HUES6 (cell line): ENCODE measurements around the gene GBP6.
"Not testable (repeated sequence)": the region's sequence is repeated elsewhere in the genome, so short reads cannot be mapped to it uniquely, and the experiment has no call there.

Experiments
- H3K27ac ChIP-seq: 2 replicates; pipeline ENCODE4 v1.7.0; 2013; ENCODE audit warnings: low read depth, mild to moderate bottlenecking, low read length, inconsistent platforms
- H3K27me3 ChIP-seq: 2 replicates; pipeline ENCODE4 v1.6.1; 2013; ENCODE audit warnings: low read length; ENCODE audit not compliant: control insufficient read depth, insufficient read depth
- H3K36me3 ChIP-seq: 2 replicates; pipeline ENCODE4 v1.6.1; 2013; ENCODE audit warnings: low read length; ENCODE audit not compliant: control insufficient read depth, insufficient read depth
- H3K4me1 ChIP-seq: 2 replicates; pipeline ENCODE4 v1.6.1; 2013; ENCODE audit warnings: low read length; ENCODE audit not compliant: control insufficient read depth, insufficient read depth
- H3K4me3 ChIP-seq: 2 replicates; pipeline ENCODE4 v1.5.1; 2013; ENCODE audit warnings: low read depth, low read length
- H3K9ac ChIP-seq: one replicate; pipeline ENCODE4 v1.6.1; 2013; ENCODE audit warnings: mild to moderate bottlenecking, low read length
- H3K9me3 ChIP-seq: 2 replicates; pipeline ENCODE4 v1.6.1; 2013; ENCODE audit warnings: low read depth, low read length; ENCODE audit not compliant: control insufficient read depth, insufficient read depth

Gene GBP6, protein sequence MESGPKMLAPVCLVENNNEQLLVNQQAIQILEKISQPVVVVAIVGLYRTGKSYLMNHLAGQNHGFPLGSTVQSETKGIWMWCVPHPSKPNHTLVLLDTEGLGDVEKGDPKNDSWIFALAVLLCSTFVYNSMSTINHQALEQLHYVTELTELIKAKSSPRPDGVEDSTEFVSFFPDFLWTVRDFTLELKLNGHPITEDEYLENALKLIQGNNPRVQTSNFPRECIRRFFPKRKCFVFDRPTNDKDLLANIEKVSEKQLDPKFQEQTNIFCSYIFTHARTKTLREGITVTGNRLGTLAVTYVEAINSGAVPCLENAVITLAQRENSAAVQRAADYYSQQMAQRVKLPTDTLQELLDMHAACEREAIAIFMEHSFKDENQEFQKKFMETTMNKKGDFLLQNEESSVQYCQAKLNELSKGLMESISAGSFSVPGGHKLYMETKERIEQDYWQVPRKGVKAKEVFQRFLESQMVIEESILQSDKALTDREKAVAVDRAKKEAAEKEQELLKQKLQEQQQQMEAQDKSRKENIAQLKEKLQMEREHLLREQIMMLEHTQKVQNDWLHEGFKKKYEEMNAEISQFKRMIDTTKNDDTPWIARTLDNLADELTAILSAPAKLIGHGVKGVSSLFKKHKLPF

DNA sequence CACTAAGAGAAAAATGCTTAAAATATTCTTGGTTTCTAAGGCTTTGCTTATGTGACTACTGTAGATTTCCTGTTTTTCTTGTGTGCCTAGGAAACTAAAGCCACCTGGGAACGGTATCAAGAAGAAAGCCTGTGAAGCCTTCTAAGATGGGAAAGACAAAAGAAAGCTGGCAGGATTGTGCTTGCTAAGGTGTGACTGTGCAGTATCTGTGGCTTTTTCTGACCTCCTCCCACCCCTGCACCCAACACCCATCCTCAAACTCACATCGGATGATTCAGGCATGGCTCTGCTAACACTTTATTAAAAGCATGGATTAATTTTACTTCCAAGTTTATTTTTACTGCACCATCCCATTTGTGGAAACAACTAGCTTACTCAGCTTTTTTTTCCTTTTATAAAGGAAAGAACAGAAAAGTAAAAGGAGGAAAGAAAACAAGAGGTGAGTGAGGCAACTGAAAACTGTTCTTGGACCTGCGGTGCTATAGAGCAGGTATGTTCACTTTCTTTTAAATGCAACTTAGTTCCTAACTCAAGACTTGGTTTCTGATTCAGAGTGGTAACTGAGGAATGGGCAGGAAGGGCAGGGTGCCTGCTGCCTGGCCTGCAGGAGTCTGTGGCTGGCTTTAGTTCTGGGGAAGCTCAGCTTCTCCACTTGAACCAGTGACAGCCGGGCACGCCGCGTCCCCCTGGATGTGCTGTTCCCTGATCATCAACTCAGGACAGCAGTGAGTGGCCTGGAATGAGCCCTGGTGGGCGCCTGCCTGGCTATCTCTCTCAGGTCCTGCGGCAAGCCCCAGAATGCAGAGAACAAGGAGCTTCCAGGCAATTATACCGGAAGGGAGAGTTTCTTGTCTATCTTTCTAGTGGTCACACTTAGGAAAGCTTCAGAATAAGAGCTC, at the start of gene GBP6:
Gene GBP6 (plus strand): TSS at position 422 of the 899 bp plus-strand sequence. CDS start 4,493 bp downstream, outside the sequence.
- H3K4me1 ChIP-seq, result peaks cover 16% of the 10 kb centered on the region
- no peaks in the 10 kb centered on the region for H3K27me3 ChIP-seq
- no peak within 1 kb of the TSS for H3K27ac ChIP-seq
- H3K9me3 ChIP-seq, result no peaks in the 10 kb centered on the region
- no peaks in the 10 kb centered on the region for H3K36me3 ChIP-seq
- H3K4me3 ChIP-seq, result no peak within 1 kb of the TSS
- H3K9ac ChIP-seq, result no peak within 1 kb of the TSS

DNA sequence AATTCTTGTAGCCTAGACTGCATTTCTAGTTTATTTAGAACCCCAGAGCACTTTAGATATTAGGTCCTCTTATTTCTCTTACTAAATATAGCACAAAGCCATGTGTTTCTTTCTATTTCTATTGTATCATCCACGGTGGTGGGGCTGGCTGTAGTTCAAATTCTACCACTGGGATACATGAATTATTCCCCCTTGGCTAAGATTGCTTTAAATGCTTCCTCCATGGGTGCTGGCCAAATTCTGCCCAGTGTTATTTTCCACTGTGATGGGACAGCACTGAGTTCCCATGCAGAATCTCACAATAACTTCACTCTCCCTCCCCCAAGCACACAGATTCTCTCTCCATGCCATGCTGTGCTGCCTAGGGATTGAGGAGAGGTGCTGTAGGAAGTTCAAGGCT, 41.5 kb upstream of the GBP6 start:
- H3K9me3 ChIP-seq, result peaks cover 11% of the 10 kb centered on the region
- H3K4me1 ChIP-seq, result peaks cover 3% of the 10 kb centered on the region; the same call in 1 of the 2 replicates
- no peak overlapping the region for H3K9ac ChIP-seq
- H3K36me3 ChIP-seq, result no peaks in the 10 kb centered on the region
- no peak overlapping the region for H3K27ac ChIP-seq
- no peaks in the 10 kb centered on the region for H3K27me3 ChIP-seq
- H3K4me3 ChIP-seq, result no peak overlapping the region

DNA sequence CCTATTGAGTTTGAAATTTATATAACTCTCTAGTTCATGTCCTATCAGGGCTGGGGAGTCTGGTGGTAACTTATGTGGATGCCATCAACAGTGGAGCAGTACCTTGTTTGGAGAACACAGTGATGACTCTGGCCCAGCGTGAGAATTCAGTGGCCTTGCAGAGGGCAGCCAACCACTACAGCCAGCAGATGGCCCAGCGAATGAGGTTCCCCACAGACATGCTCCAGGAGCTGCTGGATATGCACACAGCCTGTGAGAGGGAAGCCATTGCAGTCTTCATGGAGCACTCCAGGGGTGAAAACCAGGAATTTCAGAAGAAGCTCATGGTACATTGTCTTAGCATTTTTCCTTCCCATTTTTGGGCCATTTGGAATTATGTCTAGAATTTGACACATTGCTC, 32.0 kb upstream of the GBP6 start:
- H3K27ac ChIP-seq, result no peak overlapping the region

DNA sequence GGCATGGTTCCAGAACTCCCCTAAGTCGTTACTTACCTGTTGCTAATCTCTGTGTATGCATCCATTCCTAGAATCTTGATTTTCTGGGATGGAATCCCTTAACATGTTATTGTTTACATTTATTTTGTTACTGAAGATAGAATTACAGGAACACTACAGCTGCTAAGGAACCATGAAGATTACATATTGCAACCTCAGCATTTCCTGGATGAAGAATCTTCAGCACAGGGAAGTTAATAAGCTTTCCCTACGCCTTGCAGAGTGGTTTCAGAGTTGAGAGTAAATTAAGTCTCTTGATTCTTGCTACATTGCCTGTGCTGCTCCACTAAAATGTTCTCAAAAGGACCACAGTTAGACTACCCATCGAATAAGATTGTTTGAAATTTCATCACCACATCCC, 31.4 kb upstream of the GBP6 start:
- Histone ChIP-seq H3K36me3 (no peaks in the 10 kb centered on the region), H3K27me3 (no peaks in the 10 kb centered on the region), H3K4me3 (no peak overlapping the region), H3K9ac (no peak overlapping the region), H3K27ac (no peak overlapping the region), H3K4me1 (no peaks in the 10 kb centered on the region), H3K9me3 (no peaks in the 10 kb centered on the region)

More for the DNA sequence above, 32.0 kb upstream of the GBP6 start:
- no peak overlapping the region for H3K4me3 ChIP-seq
- no peak overlapping the region for H3K9ac ChIP-seq
- no peaks in the 10 kb centered on the region for H3K9me3 ChIP-seq
- no peaks in the 10 kb centered on the region for H3K27me3 ChIP-seq
- no peaks in the 10 kb centered on the region for H3K4me1 ChIP-seq
- H3K36me3 ChIP-seq, result no peaks in the 10 kb centered on the region

DNA sequence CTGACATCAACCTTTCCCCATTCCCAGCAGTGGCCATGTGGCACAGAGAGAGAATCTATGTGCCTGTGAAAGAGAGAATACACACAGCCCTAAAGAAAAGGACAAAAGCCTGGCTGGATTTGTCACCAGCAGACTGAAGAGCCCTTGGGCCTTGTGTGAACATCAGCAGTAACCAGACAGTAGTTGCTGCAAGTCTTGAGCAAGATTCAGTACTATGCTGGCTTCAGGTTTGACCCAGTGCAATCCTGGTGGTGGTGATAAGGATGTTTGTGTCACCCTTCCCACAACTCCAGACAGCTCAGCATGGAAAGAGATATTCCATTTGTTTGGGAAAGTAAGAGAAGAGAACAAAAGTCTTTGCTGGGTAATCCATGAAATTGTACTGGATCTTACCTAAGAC, 28.4 kb upstream of the GBP6 start:
- Histone ChIP-seq H3K36me3 (no peaks in the 10 kb centered on the region), H3K27ac (no peak overlapping the region), H3K4me1 (no peaks in the 10 kb centered on the region), H3K9me3 (no peaks in the 10 kb centered on the region), H3K4me3 (no peak overlapping the region), H3K27me3 (no peaks in the 10 kb centered on the region), H3K9ac (no peak overlapping the region)

DNA sequence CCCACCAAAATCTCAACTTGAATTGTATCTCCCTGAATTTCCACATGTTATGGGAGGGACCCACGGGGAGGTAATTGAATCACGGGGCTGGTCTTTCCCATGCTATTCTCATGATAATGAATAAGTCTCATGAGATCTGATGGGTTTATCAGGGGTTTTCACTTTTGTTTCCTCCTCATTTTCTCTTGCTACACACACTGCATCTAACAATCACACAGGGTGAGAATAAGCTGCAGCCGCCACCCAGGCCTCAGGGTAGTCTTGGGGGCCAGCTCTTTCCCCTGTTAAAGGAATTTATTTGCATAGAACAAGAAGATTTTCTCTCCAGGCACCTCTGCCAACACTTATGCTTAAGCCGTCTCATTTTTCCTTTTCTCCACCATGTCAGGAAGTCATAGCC, 26.0 kb upstream of the GBP6 start:
- H3K4me3 ChIP-seq, result no peak overlapping the region
- no peaks in the 10 kb centered on the region for H3K27me3 ChIP-seq
- no peak overlapping the region for H3K9ac ChIP-seq
- H3K36me3 ChIP-seq, result no peaks in the 10 kb centered on the region
- H3K4me1 ChIP-seq, result no peaks in the 10 kb centered on the region
- no peak overlapping the region for H3K27ac ChIP-seq
- H3K9me3 ChIP-seq, result no peaks in the 10 kb centered on the region

DNA sequence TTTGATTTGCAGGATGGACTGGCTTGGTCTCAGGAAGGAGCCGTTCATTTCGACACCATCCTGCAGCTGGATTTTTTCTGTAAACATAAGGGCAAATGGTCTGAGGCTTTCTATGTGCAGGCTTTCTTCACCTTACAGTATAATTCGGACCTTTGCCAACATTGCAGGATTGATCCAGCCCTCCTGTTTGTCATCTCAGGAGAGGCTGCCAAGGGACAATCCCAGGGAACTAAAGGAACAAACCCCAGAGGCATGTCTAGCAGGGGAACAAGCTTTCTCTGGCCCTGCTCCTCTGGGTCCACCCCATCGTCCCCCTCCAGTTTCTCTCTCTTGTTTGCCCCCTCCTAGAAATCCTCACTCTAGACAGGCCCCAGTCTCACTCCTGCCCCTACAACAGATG, 24.8 kb upstream of the GBP6 start:
- Histone ChIP-seq H3K9ac (no peak overlapping the region), H3K27me3 (no peaks in the 10 kb centered on the region), H3K9me3 (0 out of 2 replicates have a peak, but pooled peaks cover under 1% of the 10 kb centered on the region), H3K4me3 (no peak overlapping the region), H3K4me1 (no peaks in the 10 kb centered on the region), H3K27ac (no peak overlapping the region), H3K36me3 (no peaks in the 10 kb centered on the region)

DNA sequence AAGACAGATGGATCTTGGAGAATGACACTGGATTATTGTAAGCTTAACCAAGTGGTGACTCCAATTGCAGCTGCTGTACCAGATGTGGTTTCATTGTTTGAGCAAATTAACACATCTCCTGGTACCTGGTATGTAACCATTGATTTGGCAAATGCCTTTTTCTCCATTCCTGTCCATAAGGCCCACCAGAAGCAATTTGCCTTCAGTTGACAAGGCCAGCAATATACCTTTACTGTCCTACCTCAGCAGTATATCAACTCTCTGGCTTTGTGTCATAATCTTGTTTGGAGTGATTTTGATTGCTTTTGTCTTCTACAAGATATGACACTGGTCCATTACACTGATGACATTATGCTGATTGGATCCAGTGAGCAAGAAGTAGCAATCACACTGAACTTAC, 18.4 kb upstream of the GBP6 start:
- H3K4me3 ChIP-seq, H3K27ac ChIP-seq, H3K9ac ChIP-seq, H3K4me1 ChIP-seq, H3K36me3 ChIP-seq, H3K9me3 ChIP-seq, H3K27me3 ChIP-seq: not testable (repeated sequence)

DNA sequence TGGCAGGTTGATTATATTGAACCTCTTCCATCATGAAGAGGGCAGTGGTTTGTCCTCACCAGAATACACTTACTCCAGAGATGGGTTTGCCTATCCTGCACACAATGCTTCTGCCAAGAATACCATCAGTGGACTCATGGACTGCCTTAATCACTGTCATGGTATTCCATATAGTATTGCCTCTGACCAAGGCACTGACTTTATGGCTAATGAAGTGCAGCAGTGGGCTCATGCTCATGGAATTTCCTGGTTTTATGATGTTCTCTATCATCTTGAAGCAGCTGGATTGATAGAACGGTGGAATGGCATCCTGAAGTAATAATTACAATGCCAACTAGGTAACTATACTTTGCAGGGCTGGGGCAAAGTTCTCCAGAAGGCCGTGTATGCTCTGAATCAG, 16.6 kb upstream of the GBP6 start:
- Histone ChIP-seq H3K4me3 (no peak overlapping the region), H3K4me1 (no peaks in the 10 kb centered on the region), H3K9me3 (0 out of 2 replicates have a peak, but pooled peaks cover 5% of the 10 kb centered on the region), H3K27me3 (no peaks in the 10 kb centered on the region), H3K9ac (no peak overlapping the region), H3K36me3 (no peaks in the 10 kb centered on the region), H3K27ac (no peak overlapping the region)

DNA sequence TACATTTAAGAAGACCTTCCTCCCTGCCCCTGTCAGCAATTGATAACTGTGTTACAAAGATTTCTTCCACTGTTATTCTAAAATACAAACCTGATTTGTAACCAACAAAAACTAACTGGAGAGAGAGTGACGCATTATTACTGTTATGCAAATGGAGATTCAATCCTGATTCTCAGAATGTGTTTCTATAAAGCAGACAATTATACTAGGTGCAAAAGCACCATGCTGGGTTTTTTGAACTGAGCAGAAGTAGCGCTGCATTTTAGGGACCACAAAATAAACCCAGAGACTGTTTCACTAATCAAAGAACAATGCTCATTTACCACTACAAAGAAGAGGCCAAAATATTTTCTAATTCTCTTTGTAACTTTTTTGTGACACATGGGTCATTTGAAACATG, 13.6 kb upstream of the GBP6 start:
- no peaks in the 10 kb centered on the region for H3K4me1 ChIP-seq
- no peaks in the 10 kb centered on the region for H3K9me3 ChIP-seq
- H3K27me3 ChIP-seq, result no peaks in the 10 kb centered on the region

More for the DNA sequence above, 13.6 kb upstream of the GBP6 start:
- Histone ChIP-seq H3K27ac (no peak overlapping the region), H3K36me3 (no peaks in the 10 kb centered on the region), H3K4me3 (no peak overlapping the region), H3K9ac (no peak overlapping the region)
